ENCODE measurements around the gene LRCH1. TPM values are rescaled to one million over a fixed set of nuclear protein-coding genes. Genes with fewer than 3 reads are reported as not detected.

Gene LRCH1
- total RNA-seq, 1 donor: 6.9 TPM

DNA sequence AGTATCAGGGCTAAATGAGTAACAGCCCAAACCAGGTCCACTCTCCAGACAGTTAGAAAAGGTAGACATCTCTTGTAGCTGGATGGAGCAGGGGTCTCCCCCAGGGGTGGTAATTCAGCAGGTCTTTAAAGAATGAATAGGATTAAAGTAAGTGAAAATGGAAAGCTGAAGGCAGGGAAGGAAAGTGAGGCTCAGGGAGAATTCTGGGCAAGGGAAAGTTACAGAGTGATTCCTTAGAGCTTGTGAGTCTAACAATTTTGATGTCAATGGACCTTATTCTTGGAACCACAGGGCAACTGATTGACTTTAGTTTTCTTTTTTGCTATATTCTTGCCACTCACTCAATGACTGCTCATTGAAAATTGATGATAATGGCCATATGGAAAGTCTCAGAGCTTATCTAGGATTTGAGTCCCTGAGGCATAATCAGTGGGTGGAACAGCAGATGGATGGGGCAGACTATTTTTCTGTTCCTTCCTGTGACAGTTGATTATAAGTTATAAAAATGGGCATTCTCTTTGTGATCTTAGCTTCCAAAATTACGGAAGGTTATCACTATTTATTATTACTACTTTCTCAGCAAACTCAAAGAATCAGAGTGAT lies 76.9 kb downstream of the LRCH1 start:
- Histone ChIP-seq H3K27ac (ENCODE audit: low read depth, low read length) (no peak overlapping the region), H3K4me2 (ENCODE audit: insufficient read depth, low read length) (no peak overlapping the region), H3K27me3 (ENCODE audit: insufficient read depth, low read length) (no peaks in the 10 kb centered on the region), H3K36me3 (ENCODE audit: insufficient read depth, low read length) (no peaks in the 10 kb centered on the region), H3K9me3 (ENCODE audit: low read depth, low read length) (no peaks in the 10 kb centered on the region), H3K4me1 (ENCODE audit: insufficient read depth, low read length) (peaks cover 20% of the 10 kb centered on the region), H4K20me1 (ENCODE audit: insufficient read depth, low read length) (no peaks in the 10 kb centered on the region), H3K79me2 (ENCODE audit: insufficient read depth, low read length) (peaks cover 62% of the 10 kb centered on the region), H2AFZ (ENCODE audit: low read length) (no peak overlapping the region), H3K4me3 (ENCODE audit: insufficient read depth, low read length) (no peak overlapping the region)
- TF ChIP-seq, protein P1, sequence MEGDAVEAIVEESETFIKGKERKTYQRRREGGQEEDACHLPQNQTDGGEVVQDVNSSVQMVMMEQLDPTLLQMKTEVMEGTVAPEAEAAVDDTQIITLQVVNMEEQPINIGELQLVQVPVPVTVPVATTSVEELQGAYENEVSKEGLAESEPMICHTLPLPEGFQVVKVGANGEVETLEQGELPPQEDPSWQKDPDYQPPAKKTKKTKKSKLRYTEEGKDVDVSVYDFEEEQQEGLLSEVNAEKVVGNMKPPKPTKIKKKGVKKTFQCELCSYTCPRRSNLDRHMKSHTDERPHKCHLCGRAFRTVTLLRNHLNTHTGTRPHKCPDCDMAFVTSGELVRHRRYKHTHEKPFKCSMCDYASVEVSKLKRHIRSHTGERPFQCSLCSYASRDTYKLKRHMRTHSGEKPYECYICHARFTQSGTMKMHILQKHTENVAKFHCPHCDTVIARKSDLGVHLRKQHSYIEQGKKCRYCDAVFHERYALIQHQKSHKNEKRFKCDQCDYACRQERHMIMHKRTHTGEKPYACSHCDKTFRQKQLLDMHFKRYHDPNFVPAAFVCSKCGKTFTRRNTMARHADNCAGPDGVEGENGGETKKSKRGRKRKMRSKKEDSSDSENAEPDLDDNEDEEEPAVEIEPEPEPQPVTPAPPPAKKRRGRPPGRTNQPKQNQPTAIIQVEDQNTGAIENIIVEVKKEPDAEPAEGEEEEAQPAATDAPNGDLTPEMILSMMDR (IDR thresholded peaks at IDR 0.05; ENCODE audit: extremely low read depth, low read depth, low read length): no peak
- no peak for DNase-seq (ENCODE audit: insufficient read length, low spot score, missing footprints)

DNA sequence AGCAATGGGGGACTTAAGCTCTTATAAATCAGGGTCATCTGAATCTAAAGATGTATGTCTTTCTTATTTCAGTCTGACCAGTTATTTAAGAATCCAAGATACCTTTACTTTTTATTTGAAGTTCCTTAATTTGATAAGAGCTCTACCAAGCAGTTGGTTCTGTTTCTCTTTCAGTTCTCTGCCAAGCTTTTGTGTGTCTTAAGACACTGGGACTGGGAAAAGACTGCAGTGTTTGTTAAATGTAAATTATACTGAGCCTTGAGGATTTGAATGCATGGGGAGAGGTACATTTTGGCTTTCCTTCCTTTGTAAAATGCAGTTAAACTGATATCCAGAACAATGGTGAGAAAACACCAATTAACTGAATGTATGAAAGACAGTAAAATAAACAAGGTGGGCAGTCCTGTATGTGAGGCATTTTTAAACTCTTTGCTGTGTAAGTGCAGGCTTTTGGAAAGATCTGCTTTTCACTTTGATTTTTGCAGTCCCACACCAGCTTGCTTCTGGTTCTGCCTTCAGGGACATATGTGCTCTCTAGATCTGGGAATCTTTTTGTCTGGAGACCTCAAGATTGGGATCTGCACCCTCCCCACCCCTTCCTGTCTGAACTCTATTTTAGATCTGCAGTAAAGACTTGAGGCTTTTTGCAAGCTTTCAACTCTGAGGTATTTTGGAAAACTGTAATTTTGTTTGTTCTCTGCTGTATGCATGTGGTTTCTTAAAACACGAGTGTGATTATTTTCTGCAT lies 77.6 kb downstream of the LRCH1 start:
- Histone ChIP-seq H4K20me1 (ENCODE audit: insufficient read depth, low read length) (no peaks in the 10 kb centered on the region), H3K4me1 (ENCODE audit: insufficient read depth, low read length) (peaks cover 20% of the 10 kb centered on the region), H3K36me3 (ENCODE audit: insufficient read depth, low read length) (no peaks in the 10 kb centered on the region), H3K9me3 (ENCODE audit: low read depth, low read length) (no peaks in the 10 kb centered on the region), H3K27ac (ENCODE audit: low read depth, low read length) (no peak overlapping the region), H3K27me3 (ENCODE audit: insufficient read depth, low read length) (no peaks in the 10 kb centered on the region), H3K79me2 (ENCODE audit: insufficient read depth, low read length) (peaks cover 58% of the 10 kb centered on the region), H3K4me3 (ENCODE audit: insufficient read depth, low read length) (no peak overlapping the region), H3K4me2 (ENCODE audit: insufficient read depth, low read length) (no peak overlapping the region), H2AFZ (ENCODE audit: low read length) (no peak overlapping the region)
- TF ChIP-seq, protein P1 (IDR thresholded peaks at IDR 0.05; ENCODE audit: extremely low read depth, low read depth, low read length): no peak
- DNase-seq (ENCODE audit: insufficient read length, low spot score, missing footprints): no peak

DNA sequence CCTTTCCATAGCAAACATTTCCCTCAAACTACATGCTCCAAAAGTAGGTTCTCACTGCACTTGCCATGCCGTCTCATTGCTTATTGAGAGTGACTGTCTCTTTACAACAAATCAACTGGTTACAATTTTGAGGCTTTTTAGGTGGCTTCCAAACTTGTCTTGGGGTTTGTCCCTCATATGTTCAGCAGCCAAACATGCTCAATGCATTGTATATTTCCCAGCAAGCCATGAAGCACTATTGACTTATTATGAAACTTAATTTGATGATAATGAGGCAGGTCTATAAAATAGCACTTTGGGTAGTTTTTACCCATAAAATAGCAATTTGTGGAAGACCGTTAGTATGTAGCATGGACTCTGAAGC lies 78.2 kb downstream of the LRCH1 start:
- no peaks in the 10 kb centered on the region for H3K36me3 ChIP-seq (ENCODE audit: insufficient read depth, low read length)
- no peak for DNase-seq (ENCODE audit: insufficient read length, low spot score, missing footprints)
- no peak overlapping the region for H3K4me3 ChIP-seq (ENCODE audit: insufficient read depth, low read length)
- H3K4me2 ChIP-seq (ENCODE audit: insufficient read depth, low read length): no peak overlapping the region
- H3K79me2 ChIP-seq (ENCODE audit: insufficient read depth, low read length): peaks cover 57% of the 10 kb centered on the region
- H3K4me1 ChIP-seq (ENCODE audit: insufficient read depth, low read length): peaks cover 20% of the 10 kb centered on the region
- H3K27me3 ChIP-seq (ENCODE audit: insufficient read depth, low read length): no peaks in the 10 kb centered on the region
- H3K9me3 ChIP-seq (ENCODE audit: low read depth, low read length): no peaks in the 10 kb centered on the region
- H4K20me1 ChIP-seq (ENCODE audit: insufficient read depth, low read length): no peaks in the 10 kb centered on the region
- H2AFZ ChIP-seq (ENCODE audit: low read length): no peak overlapping the region
- TF ChIP-seq, protein P1 (IDR thresholded peaks at IDR 0.05; ENCODE audit: extremely low read depth, low read depth, low read length): no peak
- H3K27ac ChIP-seq (ENCODE audit: low read depth, low read length): no peak overlapping the region

DNA sequence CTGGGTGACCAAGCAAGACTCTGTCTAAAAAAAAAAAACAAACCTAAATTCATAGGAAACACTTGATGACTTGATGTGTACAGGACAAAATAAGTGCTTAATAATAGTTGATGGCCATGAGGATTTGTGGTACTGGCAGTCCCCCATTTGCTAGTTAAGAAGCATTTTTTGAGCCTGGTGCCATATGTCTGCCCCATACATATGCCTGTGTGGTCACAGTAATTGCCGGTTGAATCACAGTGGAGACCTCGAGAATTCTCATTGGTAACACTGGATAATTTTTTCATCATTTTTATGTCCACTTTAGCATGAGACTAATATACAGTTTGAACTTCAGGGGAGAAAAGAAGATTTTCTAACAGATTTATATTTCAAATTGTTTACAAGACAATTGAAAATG lies 79.2 kb downstream of the LRCH1 start:
- peaks cover 60% of the 10 kb centered on the region for H3K79me2 ChIP-seq (ENCODE audit: insufficient read depth, low read length)
- no peaks in the 10 kb centered on the region for H3K27me3 ChIP-seq (ENCODE audit: insufficient read depth, low read length)
- no peak overlapping the region for H3K27ac ChIP-seq (ENCODE audit: low read depth, low read length)
- H3K36me3 ChIP-seq (ENCODE audit: insufficient read depth, low read length): no peaks in the 10 kb centered on the region
- H3K4me2 ChIP-seq (ENCODE audit: insufficient read depth, low read length): no peak overlapping the region
- TF ChIP-seq, protein P1 (IDR thresholded peaks at IDR 0.05; ENCODE audit: extremely low read depth, low read depth, low read length): no peak
- no peak overlapping the region for H2AFZ ChIP-seq (ENCODE audit: low read length)
- H4K20me1 ChIP-seq (ENCODE audit: insufficient read depth, low read length): no peaks in the 10 kb centered on the region
- peaks cover 20% of the 10 kb centered on the region for H3K4me1 ChIP-seq (ENCODE audit: insufficient read depth, low read length)
- no peak for DNase-seq (ENCODE audit: insufficient read length, low spot score, missing footprints)
- H3K4me3 ChIP-seq (ENCODE audit: insufficient read depth, low read length): no peak overlapping the region
- no peaks in the 10 kb centered on the region for H3K9me3 ChIP-seq (ENCODE audit: low read depth, low read length)
